T47D (cell line): ENCODE results near the gene GCHFR.

Experiments used
- DNase-seq, 2 experiments: peaks; one replicate each; pipeline versions ENCODE4 v3.0.0 to v3.0.0-alpha.2; 2011 to 2012; ENCODE audit warnings: low read depth in 1 of 2, low spot score in 1 of 2
- JUND ChIP-seq: IDR thresholded peaks from 2 replicates; pipeline ENCODE4 v1.6.1; 2012; ENCODE audit warnings: low read depth
- in situ Hi-C: cut with HindIII; loops from 2 replicates; pipeline ENCODE4 v1.10.0; 2016; ENCODE audit warnings: low sequenced_read_pairs, low pct_unique_long_range_greater_than_20kb

GCHFR gene

DNA sequence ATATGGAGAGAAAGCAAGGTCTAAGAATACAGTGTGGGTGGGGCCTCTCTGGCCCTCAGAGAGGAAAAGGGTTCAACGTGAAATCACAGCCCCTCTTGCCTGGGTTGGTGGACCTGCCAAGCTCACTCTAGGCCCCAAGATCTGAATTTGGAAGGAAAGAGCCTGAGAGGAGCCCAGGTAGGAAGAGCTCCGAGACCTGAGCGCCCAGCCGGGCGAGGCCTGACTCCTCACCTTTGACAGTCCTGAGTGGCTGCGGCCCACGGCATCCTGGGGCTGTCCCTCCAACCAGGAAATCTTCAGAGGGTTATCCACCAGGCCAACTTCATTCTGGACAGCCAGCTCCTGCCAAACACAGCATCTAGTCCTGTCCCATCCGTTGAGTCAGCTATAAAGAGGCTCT, 9.6 kb downstream of the GCHFR start:
- in situ Hi-C loops = no loop called here
- no peak for TF ChIP-seq JUND
- no peak for DNase-seq

DNA sequence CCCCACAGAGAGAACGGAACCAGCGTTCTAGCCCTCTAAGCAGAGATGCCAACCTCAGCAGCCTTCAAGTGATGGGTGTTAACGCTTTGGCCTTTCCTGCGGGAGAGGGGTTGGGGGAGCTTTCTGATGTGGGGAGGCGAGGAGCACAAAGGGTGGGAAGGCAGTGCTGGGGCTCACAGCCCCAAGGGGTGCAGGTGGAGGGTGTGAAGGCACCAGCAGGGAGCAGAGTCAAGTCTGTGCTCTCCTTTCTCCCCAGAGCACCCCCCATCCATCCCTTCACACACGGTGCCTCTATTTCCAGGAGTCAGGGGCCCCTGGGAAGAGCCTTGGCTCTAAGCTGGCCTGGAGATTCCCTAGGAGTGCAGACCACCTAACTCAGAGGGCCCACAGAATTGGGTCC, 10.0 kb downstream of the GCHFR start:
- TF ChIP-seq JUND = no peak
- DNase-seq = no peak
- in situ Hi-C loops = no loop called here

DNA sequence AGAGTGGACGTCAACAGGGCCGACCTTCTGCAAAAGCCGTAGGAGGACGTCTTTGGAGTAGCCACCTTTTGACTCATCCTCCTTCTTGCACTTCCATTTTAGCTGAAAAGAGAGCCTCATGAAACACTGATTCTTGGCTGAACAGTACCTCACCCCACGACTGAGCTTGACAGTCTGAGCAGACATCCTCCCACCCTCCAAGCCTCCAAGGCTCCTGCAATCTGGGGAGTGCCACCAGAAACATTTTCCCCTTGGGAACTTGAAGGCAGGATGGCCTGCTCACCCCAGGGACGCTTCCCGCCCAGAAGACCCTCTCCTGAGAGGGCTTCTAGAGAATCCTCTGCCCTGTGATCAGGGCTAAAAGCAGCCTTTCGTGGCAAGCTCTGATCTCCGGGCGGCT, 11.1 kb downstream of the GCHFR start:
- no peak for DNase-seq

DNA sequence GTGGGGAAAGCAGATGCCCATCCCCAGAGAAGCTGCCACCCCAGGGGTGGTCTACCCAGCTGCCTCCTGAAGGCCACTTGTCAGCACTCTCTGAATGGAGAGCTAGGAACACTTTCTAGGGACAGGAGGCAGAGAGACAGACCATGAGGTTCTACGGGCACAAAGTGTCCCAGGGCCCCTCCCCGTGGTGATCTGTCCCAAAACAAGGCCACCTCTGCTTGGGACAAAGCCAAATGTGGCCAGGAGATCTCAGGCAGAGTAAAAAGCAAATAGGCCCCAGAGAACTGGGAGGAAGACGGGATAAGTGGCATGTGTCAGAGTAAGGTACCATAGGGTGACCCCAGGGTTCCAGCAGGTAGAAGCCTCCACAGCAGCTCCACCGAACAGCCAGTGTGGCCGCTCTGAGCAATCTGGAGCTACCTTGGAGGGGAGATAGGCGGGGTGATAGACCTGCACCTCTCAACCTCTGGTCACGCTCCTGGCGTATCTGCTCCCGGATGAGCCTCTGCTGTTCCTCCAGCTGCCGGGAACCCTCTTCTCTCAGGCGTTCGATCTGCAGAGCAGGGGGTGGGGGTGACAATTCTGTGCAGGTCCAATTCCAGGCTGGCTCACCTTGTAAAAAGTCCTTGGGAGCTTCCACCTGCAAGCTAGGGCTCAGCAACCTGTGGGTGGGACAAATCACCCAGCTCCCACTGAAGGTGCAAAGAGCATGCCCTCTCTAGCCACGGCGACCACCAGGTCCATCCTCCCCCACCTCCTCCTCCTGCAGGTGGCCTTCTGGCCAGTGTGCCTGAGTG, 12.1 kb downstream of the GCHFR start:
- DNase-seq = peak in 1 of 2 experiments; percentile 41
- in situ Hi-C loops = no loop called here
- TF ChIP-seq JUND = no peak

More for the DNA sequence above, 11.1 kb downstream of the GCHFR start:
- in situ Hi-C loops = no loop called here
- TF ChIP-seq JUND = no peak

DNA sequence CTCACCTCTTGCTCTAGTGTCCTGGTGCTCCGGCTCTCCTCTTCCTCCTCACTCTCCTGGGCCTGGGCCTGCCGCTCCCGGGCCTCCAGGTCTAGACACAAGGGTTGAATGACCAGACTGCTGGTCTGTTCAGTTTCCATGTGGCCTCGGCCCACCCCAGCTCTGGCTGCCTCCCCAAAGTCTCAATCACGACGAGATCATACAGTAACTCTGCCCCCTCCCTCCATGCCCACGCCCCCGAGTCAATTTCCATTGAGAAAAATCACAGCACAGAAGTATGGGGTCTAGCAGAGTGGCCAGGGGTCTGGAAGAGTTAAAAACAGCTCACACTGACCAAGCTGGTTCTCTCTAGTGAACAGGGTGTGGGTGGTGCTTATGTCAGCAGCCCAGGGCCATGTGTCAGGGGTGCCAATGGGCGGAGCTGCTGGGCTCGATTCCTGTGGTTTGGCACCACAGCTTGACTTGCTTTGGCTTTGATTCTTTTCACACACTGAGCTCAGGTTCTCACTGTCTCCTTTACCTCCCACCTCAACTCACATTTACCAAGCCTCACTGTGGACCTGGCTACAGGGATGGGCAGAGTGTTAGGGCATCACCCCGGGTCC, 12.8 kb downstream of the GCHFR start:
- peak; percentile 33; the same call in 1 of the 2 replicates for TF ChIP-seq JUND
- in situ Hi-C loops = no loop called here
- DNase-seq = peak; percentile 77 to 98

DNA sequence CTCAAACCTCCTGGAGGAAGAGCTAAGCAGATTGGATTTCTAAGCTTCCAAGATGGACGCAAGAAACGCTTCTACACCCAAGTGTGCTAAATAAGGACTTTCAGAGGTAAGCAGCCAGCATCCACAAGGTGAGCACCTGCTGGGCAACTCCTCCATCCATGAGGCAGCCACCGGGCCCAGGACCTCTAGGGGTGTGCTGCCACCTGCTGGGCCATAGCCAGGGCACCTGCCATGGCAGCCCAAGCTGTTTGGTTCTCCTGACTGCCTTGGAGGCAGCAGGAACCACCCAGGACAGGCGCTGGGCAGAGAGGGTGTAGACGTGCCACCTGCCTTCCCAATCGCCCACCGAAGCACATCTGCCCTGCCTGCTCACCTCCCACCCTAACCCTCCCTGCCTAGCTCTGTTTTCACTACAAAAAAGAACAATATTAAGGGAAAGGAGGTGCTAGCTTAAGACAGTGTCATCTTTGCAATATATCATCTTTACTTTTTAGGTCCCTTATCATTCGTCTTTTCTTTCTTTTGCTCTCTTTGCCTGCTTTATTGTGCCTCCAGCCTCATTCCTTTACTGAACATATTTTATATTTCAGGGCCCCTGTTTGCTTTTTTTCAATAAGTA, 18.9 kb downstream of the GCHFR start:
- no peak for TF ChIP-seq JUND
- in situ Hi-C loops = no loop called here
- DNase-seq = peak in 1 of 2 experiments; percentile 91

DNA sequence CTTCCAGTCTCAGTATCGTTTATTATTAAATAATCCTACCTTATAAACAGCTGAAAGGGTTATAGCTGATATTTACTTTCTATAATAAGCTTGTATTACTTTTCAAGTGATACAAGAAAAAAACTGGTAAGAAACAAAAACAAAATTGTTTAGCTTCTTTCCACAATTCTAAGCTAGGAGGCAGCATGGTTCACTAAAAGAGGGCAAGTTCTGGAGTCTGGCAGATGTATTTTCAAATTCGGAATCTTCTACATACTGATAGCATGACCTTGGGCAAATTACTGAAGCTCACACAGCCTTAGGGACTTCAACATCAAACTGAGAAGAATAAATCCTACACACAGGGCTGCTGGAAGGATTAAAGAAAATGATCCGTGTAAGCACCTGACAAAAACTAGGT, 21.3 kb downstream of the GCHFR start:
- in situ Hi-C loops = no loop called here
- TF ChIP-seq JUND = no peak
- peak in 1 of 2 experiments; percentile 52 for DNase-seq

DNA sequence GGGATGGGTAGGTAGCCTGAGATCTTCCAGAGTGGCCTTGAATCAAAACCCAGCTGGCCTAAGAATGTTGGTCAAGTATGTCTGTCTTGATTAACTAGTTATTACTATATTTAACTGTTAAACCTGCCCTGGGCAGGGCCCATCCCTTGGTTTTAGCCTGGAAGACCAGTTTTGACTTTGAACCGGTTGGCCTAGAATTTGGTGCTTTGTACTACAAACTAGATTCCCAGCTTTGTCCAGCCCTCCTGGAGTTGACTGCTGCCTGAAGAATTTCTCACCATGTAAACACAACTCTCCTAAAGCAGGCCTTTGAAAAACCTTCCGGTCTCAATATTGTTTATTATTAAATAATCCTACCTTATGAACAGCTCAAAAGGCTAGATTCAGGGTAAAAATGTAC, 21.9 kb downstream of the GCHFR start:
- TF ChIP-seq JUND = no peak
- peak in 1 of 2 experiments; percentile 90 for DNase-seq
- in situ Hi-C loops = no loop called here

DNA sequence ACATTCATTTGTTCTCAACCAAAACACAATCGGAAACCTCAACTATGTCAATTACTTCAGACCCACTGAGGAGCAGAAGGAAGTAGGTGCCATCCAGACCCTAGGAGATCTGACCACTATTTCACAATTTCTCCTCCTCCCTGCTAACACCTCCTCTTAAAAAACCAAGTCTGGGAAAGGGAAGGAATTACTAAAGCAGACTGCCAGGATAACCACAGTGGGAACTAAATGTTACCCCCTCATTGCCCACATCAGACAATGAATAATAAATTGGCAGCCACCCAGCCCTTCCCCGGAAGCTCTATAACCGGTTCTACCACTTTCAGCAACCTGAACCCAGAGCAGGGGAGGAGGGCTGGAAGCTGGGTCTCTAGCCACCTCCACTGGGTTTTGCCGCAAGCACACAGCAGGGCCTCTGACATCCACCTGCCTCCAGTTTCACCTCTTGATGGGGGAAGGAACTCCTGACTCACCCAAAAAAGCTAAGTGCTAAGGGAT, 23.5 kb downstream of the GCHFR start:
- TF ChIP-seq JUND = no peak
- in situ Hi-C loops = no loop called here
- peak in 1 of 2 experiments; percentile 88 for DNase-seq

DNA sequence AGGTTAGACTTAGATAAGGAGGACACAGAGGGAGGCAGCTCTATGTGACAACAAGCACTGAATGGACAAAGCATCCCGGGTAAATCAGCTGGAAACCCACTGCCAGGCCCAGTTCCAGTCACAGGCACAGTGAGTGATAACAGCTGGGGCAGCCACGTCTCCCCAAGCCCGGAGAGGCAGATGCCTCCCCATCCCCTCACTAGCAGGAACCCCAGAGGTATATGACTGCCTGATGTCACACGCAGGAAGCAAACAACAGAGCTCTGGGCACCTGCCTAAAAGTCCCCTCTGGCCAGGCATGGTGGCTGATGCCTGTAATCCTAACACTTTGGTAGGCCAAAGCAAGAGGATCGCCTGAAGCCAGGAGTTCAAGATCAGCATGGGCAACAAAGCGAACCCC, 24.1 kb downstream of the GCHFR start:
- TF ChIP-seq JUND = no peak
- no peak for DNase-seq
- in situ Hi-C loops = no loop called here

DNA sequence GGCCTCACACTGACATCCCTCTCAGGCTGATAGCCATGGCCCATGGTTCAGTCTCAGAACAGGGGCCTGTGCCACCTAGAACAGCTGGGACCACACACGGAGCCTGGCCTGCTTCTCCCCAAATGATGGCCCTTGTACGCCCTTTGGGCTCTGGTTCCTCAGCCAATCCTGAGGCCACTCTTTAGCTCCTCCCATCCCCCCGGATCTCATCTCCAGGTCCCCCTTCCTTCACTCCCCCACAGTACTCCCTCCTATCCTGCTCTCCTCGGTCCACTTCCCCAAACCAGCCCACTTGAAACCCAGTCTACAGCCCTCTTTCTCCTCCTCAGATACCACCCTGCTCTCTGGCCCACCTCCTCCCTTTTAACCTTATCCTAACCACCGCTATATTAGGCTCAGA, 25.3 kb downstream of the GCHFR start:
- no peak for DNase-seq
- in situ Hi-C loops = no loop called here

DNA sequence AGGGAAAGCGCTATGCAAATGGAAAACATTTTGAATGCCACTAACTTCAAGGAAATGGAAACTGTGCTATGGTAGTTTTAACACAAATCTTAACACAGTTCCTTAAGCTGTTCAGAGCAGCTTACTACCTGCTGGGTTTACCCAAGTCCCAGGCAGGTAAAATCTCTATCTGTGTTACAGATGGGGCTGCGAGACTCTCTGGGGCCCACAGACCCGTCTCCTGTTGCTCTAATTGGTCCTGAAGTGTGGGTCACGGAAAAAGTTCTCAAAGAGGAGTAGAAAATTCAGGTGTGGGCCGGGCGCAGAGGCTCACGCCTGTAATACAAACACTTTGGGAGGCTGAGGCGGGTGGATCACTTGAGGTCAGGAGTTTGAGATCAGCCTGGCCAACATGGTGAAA, 26.1 kb downstream of the GCHFR start:
- DNase-seq = no peak
- in situ Hi-C loops = no loop called here
- TF ChIP-seq JUND = no peak

More for the DNA sequence above, 25.3 kb downstream of the GCHFR start:
- TF ChIP-seq JUND = no peak

DNA sequence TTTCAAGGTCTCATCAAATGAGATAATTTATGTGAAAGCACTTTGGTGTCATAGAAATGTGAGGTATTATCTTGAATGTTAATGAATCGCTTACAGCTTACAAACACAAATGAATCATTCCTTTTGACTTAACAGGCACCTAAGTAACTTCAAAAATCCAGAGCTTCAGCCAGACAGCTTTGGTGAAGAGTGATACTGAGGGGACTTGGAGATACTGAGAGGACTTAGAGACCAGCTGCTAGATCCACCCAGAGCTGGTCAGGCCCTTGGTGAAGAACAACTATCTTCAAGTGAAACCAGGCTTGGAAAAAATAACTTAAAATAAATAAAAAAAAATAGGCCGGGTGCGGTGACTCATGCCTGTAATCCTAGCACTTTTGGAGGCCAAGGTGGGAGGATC, 26.9 kb downstream of the GCHFR start:
- no peak for TF ChIP-seq JUND
- in situ Hi-C loops = no loop called here
- DNase-seq = no peak
